HepG2 (cell line): ENCODE data around the gene SZRD1. TPM values are rescaled to one million over a fixed set of nuclear protein-coding genes. Genes with fewer than 3 reads are reported as not detected.

ENCODE experiments used
- GPN1 ChIP-seq: sonication (generic); formaldehyde crosslinking; IDR thresholded peaks from 2 replicates; pipeline ENCODE4 v1.5.1; 2020; ENCODE audit warnings: missing genetic modification reagents, borderline replicate concordance
- GZF1 ChIP-seq: sonication (generic); formaldehyde crosslinking; IDR thresholded peaks from 2 replicates; pipeline ENCODE4 v1.5.1; 2020; ENCODE audit warnings: mild to moderate bottlenecking, missing genetic modification reagents
- HOXA5 ChIP-seq: sonication (generic); formaldehyde crosslinking; IDR thresholded peaks from 2 replicates; pipeline ENCODE4 v1.4.0; 2020; ENCODE audit warnings: missing genetic modification reagents
- MAFK ChIP-seq, 2 experiments: IDR thresholded peaks in 1 of 2; conservative IDR thresholded peaks in 1 of 2; 2 replicates each; pipeline ENCODE4 v1.6.1; 2011; ENCODE audit warnings: improper control_type of control experiment in 2 of 2, low read length in 2 of 2
- TOPORS ChIP-seq: sonication (generic); formaldehyde crosslinking; IDR thresholded peaks from 2 replicates; pipeline ENCODE4 v1.8.0; 2023; ENCODE audit warnings: mild to moderate bottlenecking, missing genetic modification reagents
- ZFP41 ChIP-seq: sonication (generic); formaldehyde crosslinking; IDR thresholded peaks from 2 replicates; pipeline ENCODE4 v1.4.0; 2020; ENCODE audit warnings: mild to moderate bottlenecking, missing genetic modification reagents, borderline replicate concordance
- ZFX ChIP-seq: sonication (generic); formaldehyde crosslinking; IDR thresholded peaks from 2 replicates; pipeline ENCODE4 v1.4.0; 2020; ENCODE audit warnings: mild to moderate bottlenecking, low read depth, missing genetic modification reagents, moderate library complexity
- ZNF234 ChIP-seq: sonication (generic); formaldehyde crosslinking; conservative IDR thresholded peaks from 2 replicates; pipeline ENCODE4 v1.5.1; 2020; ENCODE audit warnings: mild to moderate bottlenecking, missing genetic modification reagents
- ZNF747 ChIP-seq: sonication (generic); formaldehyde crosslinking; IDR thresholded peaks from 2 replicates; pipeline ENCODE4 v1.8.1; 2023; ENCODE audit warnings: missing genetic modification reagents, mild to moderate bottlenecking, borderline replicate concordance
- ZNF850 ChIP-seq: sonication (generic); formaldehyde crosslinking; conservative IDR thresholded peaks from 2 replicates; pipeline ENCODE4 v1.9.0; 2021; ENCODE audit warnings: mild to moderate bottlenecking, missing genetic modification reagents
- ZSCAN25 ChIP-seq: sonication (generic); formaldehyde crosslinking; IDR thresholded peaks from 2 replicates; pipeline ENCODE4 v1.8.0; 2022; ENCODE audit warnings: mild to moderate bottlenecking, missing genetic modification reagents
- polyA plus RNA-seq, 8 experiments: library from polyadenylated mRNA; depleted of rRNA in 3 of 8; stranded (reverse) in 7 of 8; unstranded in 1 of 8; fragments of >200 nt; fragmentation: Illumina TruSeq in 4 of 8; extraction: Trizol in 4 of 8; gene quantifications; 2 replicates each; pipeline versions ENCODE4 v1.2.1 to v1.2.3, GENCODE V29; 2011 to 2016; ENCODE audit warnings: low read depth in 4 of 8, missing spikeins in 1 of 8, mixed read lengths in 1 of 8; ENCODE audit not compliant: insufficient read depth in 1 of 8
- total RNA-seq, 5 experiments: library from RNA; depleted of rRNA; stranded (reverse); fragments of >200 nt; fragmentation: Illumina TruSeq; extraction: Trizol; gene quantifications; 2 replicates each; pipeline ENCODE4 v1.2.3, GENCODE V29; 2016; ENCODE audit warnings: low read depth in 1 of 5
- TF ChIP-seq, protein P1 (sequence below): sonication (generic); formaldehyde crosslinking; IDR thresholded peaks from 2 replicates; pipeline ENCODE4 v1.5.0; 2020; ENCODE audit warnings: missing genetic modification reagents, mild to moderate bottlenecking, borderline replicate concordance
- TF ChIP-seq, protein P2 (sequence below): sonication (generic); formaldehyde crosslinking; IDR thresholded peaks from 2 replicates; pipeline ENCODE4 v1.4.0; 2020; ENCODE audit warnings: missing genetic modification reagents
- TF ChIP-seq, protein P3 (sequence below): sonication (generic); formaldehyde crosslinking; IDR thresholded peaks from 2 replicates; pipeline ENCODE4 v1.8.1; 2022; ENCODE audit warnings: mild to moderate bottlenecking, missing genetic modification reagents
- TF ChIP-seq, protein P4 (sequence below): sonication (generic); formaldehyde crosslinking; IDR thresholded peaks from 2 replicates; pipeline ENCODE4 v1.9.0; 2022; ENCODE audit warnings: missing genetic modification reagents, mild to moderate bottlenecking, borderline replicate concordance
- TF ChIP-seq, protein P5 (sequence below): sonication (generic); formaldehyde crosslinking; IDR thresholded peaks from 2 replicates; pipeline ENCODE4 v1.5.0; 2020; ENCODE audit warnings: mild to moderate bottlenecking, missing genetic modification reagents, moderate library complexity
- TF ChIP-seq, protein P6 (sequence below): sonication (generic); formaldehyde crosslinking; IDR thresholded peaks from 2 replicates; pipeline ENCODE4 v1.4.0; 2020; ENCODE audit warnings: mild to moderate bottlenecking, missing genetic modification reagents
- TF ChIP-seq, protein P7 (sequence below): sonication (generic); formaldehyde crosslinking; IDR thresholded peaks from 2 replicates; pipeline ENCODE4 v1.8.0; 2022; ENCODE audit warnings: mild to moderate bottlenecking, missing genetic modification reagents

Gene SZRD1
- total and polyA plus RNA-seq, 2 of the 13 experiments (the other 11 are each of a cell fraction or from before 2014, with no cell fraction given), result 28.5 to 41.4 TPM

DNA sequence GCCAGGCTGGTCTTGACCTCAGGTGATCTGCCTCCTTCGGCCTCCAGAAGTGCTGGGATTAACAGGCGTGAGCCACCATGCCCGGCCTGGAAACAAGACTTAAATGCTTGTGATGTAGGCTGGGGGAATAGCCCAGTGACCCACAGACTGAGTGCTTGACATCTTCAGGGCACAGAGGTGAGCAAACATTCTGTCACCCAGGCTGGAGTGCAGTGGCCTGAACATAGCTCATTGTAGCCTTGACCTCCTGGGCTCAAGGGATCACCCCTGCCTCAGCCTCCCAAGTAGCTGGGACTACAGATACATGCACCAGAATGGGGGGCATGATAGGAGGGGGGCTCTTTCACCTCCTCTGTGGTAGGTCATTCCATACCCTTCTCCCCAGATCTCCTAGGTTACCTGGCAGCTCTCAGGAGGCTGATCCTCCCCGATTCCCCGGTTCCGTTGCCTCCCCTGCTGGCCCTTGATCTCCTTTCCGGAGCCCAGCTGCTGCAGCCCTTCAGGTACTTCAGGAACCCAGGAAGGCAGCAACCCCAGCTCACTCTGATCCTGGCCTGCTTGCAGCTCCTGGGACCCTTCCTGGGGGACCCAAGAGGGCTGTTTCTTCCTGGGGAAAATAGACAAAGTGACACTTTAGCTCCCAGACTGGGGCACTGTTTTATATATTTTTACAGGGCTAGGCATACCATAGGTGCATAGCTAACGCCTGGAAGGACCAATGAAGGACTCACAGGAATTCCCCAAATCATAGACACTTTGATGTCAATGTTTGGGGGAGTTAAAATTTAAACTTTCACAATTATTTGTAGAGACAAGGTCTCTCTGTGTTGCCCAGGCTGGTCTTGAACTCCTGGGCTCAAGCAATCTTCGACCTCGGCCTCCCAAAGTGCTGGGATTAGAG lies 58.3 kb downstream of the SZRD1 start (continued):
- TF ChIP-seq, protein P1, sequence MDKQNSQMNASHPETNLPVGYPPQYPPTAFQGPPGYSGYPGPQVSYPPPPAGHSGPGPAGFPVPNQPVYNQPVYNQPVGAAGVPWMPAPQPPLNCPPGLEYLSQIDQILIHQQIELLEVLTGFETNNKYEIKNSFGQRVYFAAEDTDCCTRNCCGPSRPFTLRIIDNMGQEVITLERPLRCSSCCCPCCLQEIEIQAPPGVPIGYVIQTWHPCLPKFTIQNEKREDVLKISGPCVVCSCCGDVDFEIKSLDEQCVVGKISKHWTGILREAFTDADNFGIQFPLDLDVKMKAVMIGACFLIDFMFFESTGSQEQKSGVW, result no peak
- TF ChIP-seq, protein P2, sequence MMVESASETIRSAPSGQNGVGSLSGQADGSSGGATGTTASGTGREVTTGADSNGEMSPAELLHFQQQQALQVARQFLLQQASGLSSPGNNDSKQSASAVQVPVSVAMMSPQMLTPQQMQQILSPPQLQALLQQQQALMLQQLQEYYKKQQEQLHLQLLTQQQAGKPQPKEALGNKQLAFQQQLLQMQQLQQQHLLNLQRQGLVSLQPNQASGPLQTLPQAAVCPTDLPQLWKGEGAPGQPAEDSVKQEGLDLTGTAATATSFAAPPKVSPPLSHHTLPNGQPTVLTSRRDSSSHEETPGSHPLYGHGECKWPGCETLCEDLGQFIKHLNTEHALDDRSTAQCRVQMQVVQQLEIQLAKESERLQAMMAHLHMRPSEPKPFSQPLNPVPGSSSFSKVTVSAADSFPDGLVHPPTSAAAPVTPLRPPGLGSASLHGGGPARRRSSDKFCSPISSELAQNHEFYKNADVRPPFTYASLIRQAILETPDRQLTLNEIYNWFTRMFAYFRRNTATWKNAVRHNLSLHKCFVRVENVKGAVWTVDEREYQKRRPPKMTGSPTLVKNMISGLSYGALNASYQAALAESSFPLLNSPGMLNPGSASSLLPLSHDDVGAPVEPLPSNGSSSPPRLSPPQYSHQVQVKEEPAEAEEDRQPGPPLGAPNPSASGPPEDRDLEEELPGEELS (CRISPR knock-in tag), result peak; percentile 18; the same call in 1 of the 2 replicates
- TF ChIP-seq HOXA5 (CRISPR knock-in tag) (no peak), GPN1 (CRISPR knock-in tag) (no peak), ZSCAN25 (CRISPR knock-in tag) (peak; percentile 83; the same call in 1 of the 2 replicates), ZFX (CRISPR knock-in tag) (peak; percentile 21; the same call in 1 of the 2 replicates), ZFP41 (CRISPR knock-in tag) (0 out of 2 replicates have a peak, but pooled peaks have one; percentile 41), MAFK (conservative IDR thresholded peaks at IDR 0.05 in 1 of 2, IDR thresholded peaks at IDR 0.05 in 1 of 2; ENCODE audit: low read length in 2 of 2) (no peak), TOPORS (no peak), ZNF850 (CRISPR knock-in tag) (no peak), GZF1 (CRISPR knock-in tag) (no peak), ZNF234 (CRISPR knock-in tag) (no peak), ZNF747 (CRISPR knock-in tag) (no peak)
- TF ChIP-seq, protein P3, sequence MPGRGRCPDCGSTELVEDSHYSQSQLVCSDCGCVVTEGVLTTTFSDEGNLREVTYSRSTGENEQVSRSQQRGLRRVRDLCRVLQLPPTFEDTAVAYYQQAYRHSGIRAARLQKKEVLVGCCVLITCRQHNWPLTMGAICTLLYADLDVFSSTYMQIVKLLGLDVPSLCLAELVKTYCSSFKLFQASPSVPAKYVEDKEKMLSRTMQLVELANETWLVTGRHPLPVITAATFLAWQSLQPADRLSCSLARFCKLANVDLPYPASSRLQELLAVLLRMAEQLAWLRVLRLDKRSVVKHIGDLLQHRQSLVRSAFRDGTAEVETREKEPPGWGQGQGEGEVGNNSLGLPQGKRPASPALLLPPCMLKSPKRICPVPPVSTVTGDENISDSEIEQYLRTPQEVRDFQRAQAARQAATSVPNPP, result no peak
- TF ChIP-seq, protein P4, sequence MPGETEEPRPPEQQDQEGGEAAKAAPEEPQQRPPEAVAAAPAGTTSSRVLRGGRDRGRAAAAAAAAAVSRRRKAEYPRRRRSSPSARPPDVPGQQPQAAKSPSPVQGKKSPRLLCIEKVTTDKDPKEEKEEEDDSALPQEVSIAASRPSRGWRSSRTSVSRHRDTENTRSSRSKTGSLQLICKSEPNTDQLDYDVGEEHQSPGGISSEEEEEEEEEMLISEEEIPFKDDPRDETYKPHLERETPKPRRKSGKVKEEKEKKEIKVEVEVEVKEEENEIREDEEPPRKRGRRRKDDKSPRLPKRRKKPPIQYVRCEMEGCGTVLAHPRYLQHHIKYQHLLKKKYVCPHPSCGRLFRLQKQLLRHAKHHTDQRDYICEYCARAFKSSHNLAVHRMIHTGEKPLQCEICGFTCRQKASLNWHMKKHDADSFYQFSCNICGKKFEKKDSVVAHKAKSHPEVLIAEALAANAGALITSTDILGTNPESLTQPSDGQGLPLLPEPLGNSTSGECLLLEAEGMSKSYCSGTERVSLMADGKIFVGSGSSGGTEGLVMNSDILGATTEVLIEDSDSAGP (CRISPR knock-in tag), result peak; percentile 43; the same call in 1 of the 2 replicates
- TF ChIP-seq, protein P5, sequence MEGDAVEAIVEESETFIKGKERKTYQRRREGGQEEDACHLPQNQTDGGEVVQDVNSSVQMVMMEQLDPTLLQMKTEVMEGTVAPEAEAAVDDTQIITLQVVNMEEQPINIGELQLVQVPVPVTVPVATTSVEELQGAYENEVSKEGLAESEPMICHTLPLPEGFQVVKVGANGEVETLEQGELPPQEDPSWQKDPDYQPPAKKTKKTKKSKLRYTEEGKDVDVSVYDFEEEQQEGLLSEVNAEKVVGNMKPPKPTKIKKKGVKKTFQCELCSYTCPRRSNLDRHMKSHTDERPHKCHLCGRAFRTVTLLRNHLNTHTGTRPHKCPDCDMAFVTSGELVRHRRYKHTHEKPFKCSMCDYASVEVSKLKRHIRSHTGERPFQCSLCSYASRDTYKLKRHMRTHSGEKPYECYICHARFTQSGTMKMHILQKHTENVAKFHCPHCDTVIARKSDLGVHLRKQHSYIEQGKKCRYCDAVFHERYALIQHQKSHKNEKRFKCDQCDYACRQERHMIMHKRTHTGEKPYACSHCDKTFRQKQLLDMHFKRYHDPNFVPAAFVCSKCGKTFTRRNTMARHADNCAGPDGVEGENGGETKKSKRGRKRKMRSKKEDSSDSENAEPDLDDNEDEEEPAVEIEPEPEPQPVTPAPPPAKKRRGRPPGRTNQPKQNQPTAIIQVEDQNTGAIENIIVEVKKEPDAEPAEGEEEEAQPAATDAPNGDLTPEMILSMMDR, result peak; percentile 40; the same call in 1 of the 2 replicates
- TF ChIP-seq, protein P6, sequence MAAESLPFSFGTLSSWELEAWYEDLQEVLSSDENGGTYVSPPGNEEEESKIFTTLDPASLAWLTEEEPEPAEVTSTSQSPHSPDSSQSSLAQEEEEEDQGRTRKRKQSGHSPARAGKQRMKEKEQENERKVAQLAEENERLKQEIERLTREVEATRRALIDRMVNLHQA (CRISPR knock-in tag), result no peak
- TF ChIP-seq, protein P7, sequence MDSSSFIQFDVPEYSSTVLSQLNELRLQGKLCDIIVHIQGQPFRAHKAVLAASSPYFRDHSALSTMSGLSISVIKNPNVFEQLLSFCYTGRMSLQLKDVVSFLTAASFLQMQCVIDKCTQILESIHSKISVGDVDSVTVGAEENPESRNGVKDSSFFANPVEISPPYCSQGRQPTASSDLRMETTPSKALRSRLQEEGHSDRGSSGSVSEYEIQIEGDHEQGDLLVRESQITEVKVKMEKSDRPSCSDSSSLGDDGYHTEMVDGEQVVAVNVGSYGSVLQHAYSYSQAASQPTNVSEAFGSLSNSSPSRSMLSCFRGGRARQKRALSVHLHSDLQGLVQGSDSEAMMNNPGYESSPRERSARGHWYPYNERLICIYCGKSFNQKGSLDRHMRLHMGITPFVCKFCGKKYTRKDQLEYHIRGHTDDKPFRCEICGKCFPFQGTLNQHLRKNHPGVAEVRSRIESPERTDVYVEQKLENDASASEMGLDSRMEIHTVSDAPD (CRISPR knock-in tag), result no peak
